OCI-LY7 (cell line): ENCODE measurements around the gene TJP2.

Experiments used
- CTCF ChIP-seq: fragments of 200-600 bp; sonication (generic); conservative IDR thresholded peaks from 2 replicates; pipeline ENCODE4 v1.5.1; 2014; ENCODE audit warnings: mild to moderate bottlenecking, antibody characterized with exemption, low read length, moderate library complexity, mixed read lengths
- EZH2phosphoT487 ChIP-seq: fragments of 200-600 bp; sonication (generic); IDR thresholded peaks from 2 replicates; pipeline ENCODE4 v1.6.1; 2018; ENCODE audit warnings: low read depth, borderline replicate concordance, mild to moderate bottlenecking, mixed run types, antibody characterized with exemption, low read length, moderate library complexity, mixed read lengths

- no peak for TF ChIP-seq CTCF
- no peak for TF ChIP-seq EZH2phosphoT487
Observed at GRCh38 chr9:69202556-69202955, 28.5 kb downstream of the TJP2 start.
